BE2C (cell line): ENCODE results near the gene FGD3.
A peak's percentile ranks its signal among the peaks of the same experiment; 100 is the strongest.

Source experiments
- DNase-seq: peaks from one replicate; pipeline ENCODE4 v3.0.0-alpha.2; 2020
- H3K27me3 ChIP-seq: fragments of 250-450 bp; sonication (Bioruptor Pico); 2 replicates; pipeline ENCODE4 v1.5.1; 2020; ENCODE audit warnings: mild to moderate bottlenecking
- H3K36me3 ChIP-seq: fragments of 250-450 bp; sonication (Bioruptor Pico); 2 replicates; pipeline ENCODE4 v1.5.1; 2020; ENCODE audit warnings: mild to moderate bottlenecking
- H3K4me1 ChIP-seq: fragments of 250-450 bp; sonication (Bioruptor Pico); 2 replicates; pipeline ENCODE4 v1.5.1; 2020
- H3K4me3 ChIP-seq: 2 replicates; pipeline ENCODE4 v1.5.1; 2011; ENCODE audit warnings: low read depth, low read length
- H3K9me3 ChIP-seq: fragments of 250-450 bp; sonication (Bioruptor Pico); 2 replicates; pipeline ENCODE4 v1.5.1; 2020
- CTCF ChIP-seq: IDR thresholded peaks from 2 replicates; pipeline ENCODE4 v1.5.1; 2012; ENCODE audit warnings: mild to moderate bottlenecking, low read depth, low read length

The FGD3 gene

DNA sequence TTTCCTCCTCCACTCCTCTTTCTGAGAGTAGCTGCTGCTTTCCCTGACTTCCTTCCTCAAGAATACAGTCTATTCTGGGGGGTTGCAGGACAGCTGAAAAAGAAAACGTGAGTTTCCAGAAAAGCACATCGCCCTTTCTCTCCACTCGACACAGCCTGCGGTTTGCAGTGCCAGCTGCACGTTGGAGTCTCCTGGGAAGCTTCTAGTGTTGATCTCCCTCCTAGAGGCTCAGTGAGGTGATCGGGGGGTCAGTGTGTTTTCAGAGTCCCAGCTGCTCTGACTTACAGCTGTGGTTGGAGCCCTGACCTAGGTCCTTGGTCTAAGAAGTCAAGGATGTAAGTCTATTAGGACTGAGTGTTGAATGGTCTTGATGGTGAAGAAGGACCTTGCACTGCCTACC lies 86.2 kb downstream of the FGD3 start:
- H3K9me3 ChIP-seq, result no peaks in the 10 kb centered on the region
- no peak for DNase-seq

GRCh38 chr9:93035106-93035660 lies 87.9 kb downstream of the FGD3 start:
- no peak for DNase-seq

More for the DNA sequence above, 86.2 kb downstream of the FGD3 start:
- Histone ChIP-seq H3K27me3 (no peaks in the 10 kb centered on the region; the same call in 1 of the 2 replicates), H3K36me3 (no peaks in the 10 kb centered on the region), H3K4me1 (no peaks in the 10 kb centered on the region), H3K4me3 (no peak overlapping the region)
- no peak for TF ChIP-seq CTCF

GRCh38 chr9:93035821-93036351 lies 88.6 kb downstream of the FGD3 start:
- TF ChIP-seq CTCF, result no peak
- Histone ChIP-seq H3K4me1 (no peaks in the 10 kb centered on the region), H3K27me3 (no peaks in the 10 kb centered on the region; the same call in 1 of the 2 replicates), H3K9me3 (no peaks in the 10 kb centered on the region), H3K36me3 (no peaks in the 10 kb centered on the region), H3K4me3 (no peak overlapping the region)
- no peak for DNase-seq

More at GRCh38 chr9:93035106-93035660, 87.9 kb downstream of the FGD3 start:
- no peaks in the 10 kb centered on the region for H3K4me1 ChIP-seq
- no peaks in the 10 kb centered on the region; the same call in 1 of the 2 replicates for H3K27me3 ChIP-seq
- no peaks in the 10 kb centered on the region for H3K9me3 ChIP-seq
- TF ChIP-seq CTCF, result no peak
- H3K36me3 ChIP-seq, result no peaks in the 10 kb centered on the region
- H3K4me3 ChIP-seq, result no peak overlapping the region

DNA sequence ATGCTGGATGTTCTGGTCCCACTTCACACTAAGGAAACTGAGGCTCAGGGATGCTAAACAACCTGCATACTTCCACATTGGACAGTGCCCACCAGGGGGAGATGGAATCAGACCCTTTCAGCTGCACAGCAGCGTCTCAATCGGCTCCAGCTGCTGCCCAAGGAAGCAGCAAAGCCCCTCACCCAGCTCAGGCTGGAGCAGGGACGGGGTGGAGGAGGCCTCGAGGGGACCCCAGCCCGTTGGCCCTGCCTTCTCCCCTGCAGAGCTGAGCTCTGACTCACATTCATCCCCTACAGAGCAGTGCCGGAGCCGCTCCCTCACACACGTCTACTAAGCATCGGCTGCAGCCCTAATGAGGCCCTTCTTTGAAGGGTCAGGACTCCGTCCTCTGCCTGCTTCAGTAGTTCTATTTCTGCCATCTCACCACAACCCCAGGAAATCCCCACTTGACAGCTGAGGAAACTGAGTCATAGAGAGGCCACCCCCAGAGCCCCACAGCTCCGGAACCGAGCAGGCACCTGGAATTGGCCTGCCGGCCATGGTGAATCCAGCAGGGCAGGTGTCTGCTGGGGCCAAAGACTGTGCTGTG lies 89.7 kb downstream of the FGD3 start:
- no peaks in the 10 kb centered on the region for H3K36me3 ChIP-seq
- no peaks in the 10 kb centered on the region for H3K27me3 ChIP-seq
- peak; percentile 20; the same call in 1 of the 2 replicates for TF ChIP-seq CTCF
- H3K4me1 ChIP-seq, result no peaks in the 10 kb centered on the region
- no peaks in the 10 kb centered on the region for H3K9me3 ChIP-seq
- no peak overlapping the region for H3K4me3 ChIP-seq
- no peak for DNase-seq

- H3K36me3 ChIP-seq, result no peaks in the 10 kb centered on the region
- no peak for TF ChIP-seq CTCF
- H3K9me3 ChIP-seq, result no peaks in the 10 kb centered on the region
- H3K27me3 ChIP-seq, result no peaks in the 10 kb centered on the region
- H3K4me1 ChIP-seq, result no peaks in the 10 kb centered on the region
- no peak overlapping the region for H3K4me3 ChIP-seq
- DNase-seq, result no peak
These were observed 90.2 kb downstream of the FGD3 start for GRCh38 chr9:93037476-93037971.

- no peak overlapping the region for H3K4me3 ChIP-seq
- no peaks in the 10 kb centered on the region for H3K27me3 ChIP-seq
- no peaks in the 10 kb centered on the region for H3K9me3 ChIP-seq
- DNase-seq, result no peak
- no peak for TF ChIP-seq CTCF
- H3K4me1 ChIP-seq, result no peaks in the 10 kb centered on the region
- H3K36me3 ChIP-seq, result no peaks in the 10 kb centered on the region
These were observed 91.6 kb downstream of the FGD3 start for GRCh38 chr9:93038918-93039317.
